Measurements from ENCODE around the gene TFEC. TPM values are rescaled to one million over a fixed set of nuclear protein-coding genes. Genes with fewer than 3 reads are reported as not detected.

TFEC gene
- polyA plus RNA-seq, 6 donors from 2014 or later: 0.56 to 2.1 (median 1.3) TPM; not detected in 2

- H3K27me3 Mint-ChIP-seq: no peaks in the 10 kb centered on the region
- ATAC-seq (ENCODE audit: low read depth in 2 of 2): no peak
- peak overlapping the region in 1 of 6 donors; percentile 22 for H3K27ac Mint-ChIP-seq
- H3K9me3 Mint-ChIP-seq: peaks cover 0 to 2% (median 0%) of the 10 kb centered on the region in 7 donors
- H3K36me3 Mint-ChIP-seq: no peaks in the 10 kb centered on the region
- H3K4me3 Mint-ChIP-seq: no peak overlapping the region
- H3K4me1 Mint-ChIP-seq: no peaks in the 10 kb centered on the region
- DNase-seq: no peak
Measured at GRCh38 chr7:115975766-115976165, 54.8 kb downstream of the TFEC start.

- Mint-ChIP-seq H3K36me3 (no peaks in the 10 kb centered on the region), H3K4me1 (no peaks in the 10 kb centered on the region), H3K9me3 (peaks cover 0 to 2% (median 0%) of the 10 kb centered on the region in 7 donors), H3K27me3 (no peaks in the 10 kb centered on the region), H3K4me3 (no peak overlapping the region), H3K27ac (no peak overlapping the region)
- ATAC-seq (ENCODE audit: low read depth in 2 of 2) (no peak), DNase-seq (no peak)
Measured at GRCh38 chr7:115973406-115973805, 57.2 kb downstream of the TFEC start.

- peaks cover 0 to 2% (median 0%) of the 10 kb centered on the region in 7 donors for H3K9me3 Mint-ChIP-seq
- no peak for DNase-seq
- no peaks in the 10 kb centered on the region for H3K4me1 Mint-ChIP-seq
- no peak overlapping the region for H3K27ac Mint-ChIP-seq
- no peak for ATAC-seq (ENCODE audit: low read depth in 2 of 2)
- no peaks in the 10 kb centered on the region for H3K36me3 Mint-ChIP-seq
- H3K27me3 Mint-ChIP-seq: no peaks in the 10 kb centered on the region
- no peak overlapping the region for H3K4me3 Mint-ChIP-seq
Measured at GRCh38 chr7:115971506-115971905, 59.1 kb downstream of the TFEC start.

GRCh38 chr7:115968596-115968995 lies 62.0 kb downstream of the TFEC start:
- H3K36me3 Mint-ChIP-seq: no peaks in the 10 kb centered on the region
- H3K27me3 Mint-ChIP-seq: no peaks in the 10 kb centered on the region
- H3K4me3 Mint-ChIP-seq: no peak overlapping the region
- H3K27ac Mint-ChIP-seq: no peak overlapping the region
- DNase-seq (no peak), ATAC-seq (ENCODE audit: low read depth in 2 of 2) (no peak)
- no peaks in the 10 kb centered on the region for H3K9me3 Mint-ChIP-seq
- H3K4me1 Mint-ChIP-seq: no peaks in the 10 kb centered on the region

- Mint-ChIP-seq H3K27ac (no peak overlapping the region), H3K4me3 (no peak overlapping the region)
Measured at GRCh38 chr7:115968171-115968570, 62.4 kb downstream of the TFEC start.

GRCh38 chr7:115965796-115966475 lies 64.6 kb downstream of the TFEC start:
- Mint-ChIP-seq H3K4me3 (no peak overlapping the region), H3K27ac (peak overlapping the region in 1 of 6 donors; percentile 4), H3K4me1 (no peaks in the 10 kb centered on the region), H3K36me3 (no peaks in the 10 kb centered on the region), H3K9me3 (peaks cover 0 to 1% (median 0%) of the 10 kb centered on the region in 7 donors), H3K27me3 (no peaks in the 10 kb centered on the region)
- ATAC-seq (ENCODE audit: low read depth in 2 of 2): no peak
- DNase-seq: no peak

More at GRCh38 chr7:115968171-115968570, 62.4 kb downstream of the TFEC start:
- no peaks in the 10 kb centered on the region for H3K4me1 Mint-ChIP-seq
- DNase-seq: no peak
- H3K36me3 Mint-ChIP-seq: no peaks in the 10 kb centered on the region
- no peaks in the 10 kb centered on the region for H3K9me3 Mint-ChIP-seq
- no peak for ATAC-seq (ENCODE audit: low read depth in 2 of 2)
- no peaks in the 10 kb centered on the region for H3K27me3 Mint-ChIP-seq

- H3K9me3 Mint-ChIP-seq: peaks cover 0 to 3% (median 0%) of the 10 kb centered on the region in 7 donors
- no peak for ATAC-seq (ENCODE audit: low read depth in 2 of 2)
- H3K4me1 Mint-ChIP-seq: no peaks in the 10 kb centered on the region
- no peak overlapping the region for H3K4me3 Mint-ChIP-seq
- no peak for DNase-seq
- no peaks in the 10 kb centered on the region for H3K36me3 Mint-ChIP-seq
- H3K27me3 Mint-ChIP-seq: no peaks in the 10 kb centered on the region
- no peak overlapping the region for H3K27ac Mint-ChIP-seq
Measured at GRCh38 chr7:115965236-115965635, 65.3 kb downstream of the TFEC start.

GRCh38 chr7:115964799-115965198 lies 65.8 kb downstream of the TFEC start:
- DNase-seq (no peak), ATAC-seq (ENCODE audit: low read depth in 2 of 2) (no peak)
- Mint-ChIP-seq H3K27me3 (no peaks in the 10 kb centered on the region), H3K36me3 (no peaks in the 10 kb centered on the region), H3K4me1 (no peaks in the 10 kb centered on the region), H3K4me3 (no peak overlapping the region), H3K9me3 (peaks cover 0 to 3% (median 0%) of the 10 kb centered on the region in 7 donors), H3K27ac (no peak overlapping the region)

- Mint-ChIP-seq H3K4me1 (no peaks in the 10 kb centered on the region), H3K9me3 (peaks cover 0 to 8% (median 2%) of the 10 kb centered on the region in 7 donors), H3K27me3 (no peaks in the 10 kb centered on the region), H3K27ac (no peak overlapping the region), H3K36me3 (no peaks in the 10 kb centered on the region), H3K4me3 (no peak overlapping the region)
- DNase-seq (no peak), ATAC-seq (ENCODE audit: low read depth in 2 of 2) (no peak)
Measured at GRCh38 chr7:115962340-115962739, 68.2 kb downstream of the TFEC start.

GRCh38 chr7:115953592-115954255 lies 76.8 kb downstream of the TFEC start:
- Mint-ChIP-seq H3K27ac (no peak overlapping the region), H3K36me3 (no peaks in the 10 kb centered on the region), H3K4me1 (no peaks in the 10 kb centered on the region), H3K4me3 (no peak overlapping the region), H3K9me3 (no peaks in the 10 kb centered on the region), H3K27me3 (no peaks in the 10 kb centered on the region)
- no peak for DNase-seq
- ATAC-seq (ENCODE audit: low read depth in 2 of 2): no peak

- no peak overlapping the region for H3K4me3 Mint-ChIP-seq
- H3K27me3 Mint-ChIP-seq: no peaks in the 10 kb centered on the region
- H3K36me3 Mint-ChIP-seq: no peaks in the 10 kb centered on the region
- no peak for DNase-seq
- ATAC-seq (ENCODE audit: low read depth in 2 of 2): no peak
- H3K9me3 Mint-ChIP-seq: no peaks in the 10 kb centered on the region
- H3K27ac Mint-ChIP-seq: no peak overlapping the region
- H3K4me1 Mint-ChIP-seq: no peaks in the 10 kb centered on the region
Measured at GRCh38 chr7:115952832-115953231, 77.7 kb downstream of the TFEC start.

GRCh38 chr7:115951547-115951946 lies 79.0 kb downstream of the TFEC start:
- Mint-ChIP-seq H3K4me3 (no peak overlapping the region), H3K4me1 (no peaks in the 10 kb centered on the region), H3K9me3 (no peaks in the 10 kb centered on the region), H3K27ac (no peak overlapping the region), H3K27me3 (no peaks in the 10 kb centered on the region), H3K36me3 (no peaks in the 10 kb centered on the region)
- DNase-seq (no peak), ATAC-seq (ENCODE audit: low read depth in 2 of 2) (no peak)

- no peak for ATAC-seq (ENCODE audit: low read depth in 2 of 2)
- no peaks in the 10 kb centered on the region for H3K4me1 Mint-ChIP-seq
Measured at GRCh38 chr7:115941703-115942268, 88.8 kb downstream of the TFEC start.

GRCh38 chr7:115940460-115941060 lies 90.0 kb downstream of the TFEC start:
- Mint-ChIP-seq H3K4me3 (no peak overlapping the region), H3K36me3 (no peaks in the 10 kb centered on the region), H3K27ac (no peak overlapping the region), H3K9me3 (no peaks in the 10 kb centered on the region), H3K27me3 (no peaks in the 10 kb centered on the region), H3K4me1 (no peaks in the 10 kb centered on the region)
- DNase-seq (no peak), ATAC-seq (ENCODE audit: low read depth in 2 of 2) (no peak)

More at GRCh38 chr7:115941703-115942268, 88.8 kb downstream of the TFEC start:
- DNase-seq: no peak
- no peaks in the 10 kb centered on the region for H3K36me3 Mint-ChIP-seq
- no peak overlapping the region for H3K4me3 Mint-ChIP-seq
- H3K27me3 Mint-ChIP-seq: no peaks in the 10 kb centered on the region
- H3K9me3 Mint-ChIP-seq: no peaks in the 10 kb centered on the region
- no peak overlapping the region for H3K27ac Mint-ChIP-seq

Data from naive B cell (primary cell).